Left lobe of liver (tissue), 1 donor: Measurements from ENCODE around the gene ASPDH. TPM values are rescaled to one million over a fixed set of nuclear protein-coding genes. Genes with fewer than 3 reads are reported as not detected.

ENCODE experiments used
- total RNA-seq: library from RNA; stranded (reverse); gene quantifications from one replicate; pipeline ENCODE4 v1.2.1, GENCODE V29; 2021
- donor health status: DM: no; HTN: yes; CAD: no.

The ASPDH gene
- total RNA-seq, 1 donor from 2014 or later, result 61.1 TPM

Other genes starting within 250 kb of the ASPDH start
- gene KCNC3, start 184.5 kb downstream of the ASPDH start, total RNA-seq, result 4.0 TPM
- gene NAPSA, start 148.3 kb downstream of the ASPDH start, total RNA-seq, result 3.3 TPM
- 32.2 TPM for gene NR1H2, start 137.5 kb downstream of the ASPDH start, total RNA-seq
- 8.2 TPM for gene POLD1, start 129.6 kb downstream of the ASPDH start, total RNA-seq
- gene SPIB, start 95.0 kb downstream of the ASPDH start, total RNA-seq, result not detected
- not detected for gene MYBPC2, start 81.0 kb downstream of the ASPDH start, total RNA-seq
- gene EMC10, start 37.4 kb downstream of the ASPDH start, total RNA-seq, result 55.2 TPM
- 1.8 TPM for gene GARIN5A, start 37.1 kb downstream of the ASPDH start, total RNA-seq
- 22.8 TPM for gene JOSD2, start 2.7 kb downstream of the ASPDH start, total RNA-seq
- gene LRRC4B, start 54.5 kb upstream of the ASPDH start, total RNA-seq, result 0.53 TPM
- not detected for gene SYT3, start 126.0 kb upstream of the ASPDH start, total RNA-seq
- gene C19orf81, start 135.5 kb upstream of the ASPDH start, total RNA-seq, result not detected
- gene SHANK1, start 205.9 kb upstream of the ASPDH start, total RNA-seq, result 0.23 TPM
- 2.8 TPM for gene CLEC11A, start 209.5 kb upstream of the ASPDH start, total RNA-seq